Smooth muscle cell (in vitro differentiated cells): Measurements from ENCODE around the gene GPR55. TPM values are rescaled to one million over a fixed set of nuclear protein-coding genes. Genes with fewer than 3 reads are reported as not detected.

Experiments
- DNase-seq: peaks from one replicate; lab custom pipeline; 2025; ENCODE audit not compliant: unreplicated experiment; lab: John Stamatoyannopoulos, UW
- H2AFZ ChIP-seq: fragments of 200-600 bp; sonication (generic); 2 replicates; pipeline ENCODE4 v1.6.0; 2016; ENCODE audit warnings: antibody characterized with exemption, low read depth, mild to moderate bottlenecking
- H3F3A ChIP-seq: fragments of 200-600 bp; sonication (generic); 2 replicates; pipeline ENCODE4 v1.6.0; 2017; ENCODE audit warnings: antibody characterized with exemption, low read depth
- H3K27ac ChIP-seq: fragments of 200-600 bp; sonication (generic); 2 replicates; pipeline ENCODE4 v1.5.1; 2016; ENCODE audit warnings: low read depth, mild to moderate bottlenecking
- H3K27me3 ChIP-seq: fragments of 200-600 bp; sonication (generic); 2 replicates; pipeline ENCODE4 v1.6.1; 2016; ENCODE audit warnings: low read depth, mild to moderate bottlenecking
- H3K36me3 ChIP-seq: fragments of 200-600 bp; sonication (generic); 2 replicates; pipeline ENCODE4 v1.5.1; 2016; ENCODE audit warnings: low read depth
- H3K4me1 ChIP-seq: fragments of 200-600 bp; sonication (generic); 2 replicates; pipeline ENCODE4 v1.5.1; 2016; ENCODE audit warnings: low read depth
- H3K4me2 ChIP-seq: fragments of 200-600 bp; sonication (generic); 2 replicates; pipeline ENCODE4 v1.6.0; 2016; ENCODE audit warnings: mild to moderate bottlenecking
- H3K4me3 ChIP-seq: fragments of 200-600 bp; sonication (generic); 2 replicates; pipeline ENCODE4 v1.5.1; 2016; ENCODE audit warnings: mild to moderate bottlenecking
- H3K79me2 ChIP-seq: fragments of 200-600 bp; sonication (generic); 2 replicates; pipeline ENCODE4 v1.6.0; 2016; ENCODE audit warnings: low read depth, mild to moderate bottlenecking
- H3K9ac ChIP-seq: fragments of 200-600 bp; sonication (generic); 2 replicates; pipeline ENCODE4 v1.6.0; 2016; ENCODE audit warnings: low read depth
- H3K9me3 ChIP-seq: fragments of 200-600 bp; sonication (generic); replicated peaks from 2 replicates; pipeline ENCODE4 v1.5.1; 2016; ENCODE audit warnings: low read depth
- H4K20me1 ChIP-seq: fragments of 200-600 bp; sonication (generic); 2 replicates; pipeline ENCODE4 v1.6.0; 2016; ENCODE audit warnings: low read depth
- CTCF ChIP-seq: fragments of 200-600 bp; sonication (generic); IDR thresholded peaks from 2 replicates; pipeline ENCODE4 v1.5.1; 2017; ENCODE audit warnings: borderline replicate concordance, mild to moderate bottlenecking, antibody characterized with exemption; ENCODE audit not compliant: insufficient read depth, poor library complexity, severe bottlenecking
- WGBS: methylation state at CpG from one replicate; pipeline ENCODE4 v1.1.7; 2016; ENCODE audit warnings: low lambda C conversion rate; 5-methylcytosine and 5-hydroxymethylcytosine counted together
- polyA plus RNA-seq: library from polyadenylated mRNA; unstranded; fragments of >200 nt; fragmentation: Nextera tagmentation; extraction: Ambion mirVana; gene quantifications from 2 replicates; pipeline ENCODE4 v1.2.1, GENCODE V29; 2016
- total RNA-seq: library from RNA; depleted of rRNA; stranded (reverse); fragments of >200 nt; gene quantifications from 2 replicates; pipeline ENCODE4 v1.2.3, GENCODE V29; 2014

The GPR55 gene
- total and polyA plus RNA-seq, 2 experiments from 2014 or later: not detected

DNA sequence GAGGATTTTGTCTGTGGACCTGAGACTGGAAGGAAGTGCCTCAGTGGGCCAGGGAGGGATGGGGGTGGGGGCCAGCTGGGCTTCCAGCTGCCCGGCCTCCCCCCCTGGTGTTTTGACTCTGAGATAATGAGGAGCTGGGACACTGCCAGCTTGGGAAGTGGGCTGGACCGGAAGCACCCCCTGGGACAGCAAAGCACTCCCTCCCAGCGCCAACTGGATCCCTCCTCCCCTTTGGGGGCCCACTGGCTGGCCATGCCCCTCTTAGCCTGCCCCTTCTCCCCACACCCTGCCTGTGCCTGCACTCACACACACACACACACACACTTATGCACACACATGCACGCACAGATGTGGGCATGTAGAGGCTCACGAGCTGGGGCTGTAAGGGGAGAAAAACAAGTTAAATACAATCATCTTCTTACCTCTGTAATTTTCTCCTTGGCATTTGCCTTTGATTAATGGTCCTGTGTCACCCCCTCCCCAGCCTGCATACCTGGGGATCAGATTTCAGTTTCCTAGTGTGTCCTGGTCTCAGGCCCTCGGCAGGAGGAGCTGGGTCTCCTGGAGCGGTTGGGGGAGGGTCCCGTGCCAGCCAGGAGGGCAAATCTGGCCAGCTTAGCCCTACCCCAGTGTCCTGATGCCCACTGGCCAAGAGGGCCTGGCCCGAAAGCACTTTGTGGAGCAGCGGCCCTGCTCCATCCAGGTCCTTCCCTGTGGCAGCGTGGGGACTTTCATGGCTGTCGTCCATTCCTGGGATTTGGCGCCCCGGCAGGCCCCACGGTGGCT is 56.7 kb downstream of the GPR55 start:
- no peak for TF ChIP-seq CTCF
- Histone ChIP-seq H4K20me1 (peaks cover 71% of the 10 kb centered on the region), H3K27ac (peak overlapping the region; percentile 63), H3K36me3 (no peaks in the 10 kb centered on the region), H3K4me1 (peaks cover 55% of the 10 kb centered on the region), H3K9ac (no peak overlapping the region), H3F3A (peaks cover 4% of the 10 kb centered on the region), H3K79me2 (peaks cover 46% of the 10 kb centered on the region), H2AFZ (no peak overlapping the region), H3K27me3 (no peaks in the 10 kb centered on the region), H3K4me3 (no peak overlapping the region), H3K9me3 (no peaks in the 10 kb centered on the region), H3K4me2 (peak overlapping the region; percentile 48)
- no peak for DNase-seq
- WGBS: 24% methylated on average over 15 of the region's 15 CpGs

- H3K9me3 ChIP-seq: no peaks in the 10 kb centered on the region
- H4K20me1 ChIP-seq: peaks cover 57% of the 10 kb centered on the region
- H3K4me2 ChIP-seq: peak overlapping the region; percentile 95
- WGBS: 51% methylated on average over 13 of the region's 13 CpGs
- TF ChIP-seq CTCF: no peak
- H3F3A ChIP-seq: peaks cover 4% of the 10 kb centered on the region
- H3K9ac ChIP-seq: no peak overlapping the region
- peaks cover 55% of the 10 kb centered on the region for H3K4me1 ChIP-seq
- H2AFZ ChIP-seq: no peak overlapping the region
- peaks cover 33% of the 10 kb centered on the region for H3K79me2 ChIP-seq
- H3K4me3 ChIP-seq: peak overlapping the region; percentile 88
- H3K27ac ChIP-seq: peak overlapping the region; percentile 54
- H3K27me3 ChIP-seq: no peaks in the 10 kb centered on the region
- DNase-seq: no peak
- no peaks in the 10 kb centered on the region for H3K36me3 ChIP-seq
These were observed 58.1 kb downstream of the GPR55 start for GRCh38 chr2:230866756-230867523.

GRCh38 chr2:230865766-230866755 is 59.0 kb downstream of the GPR55 start:
- DNase-seq: no peak
- 11% methylated on average over 24 of the region's 35 CpGs for WGBS

More at GRCh38 chr2:230865766-230866755, 59.0 kb downstream of the GPR55 start:
- Histone ChIP-seq H3K79me2 (peaks cover 25% of the 10 kb centered on the region), H3K27me3 (no peaks in the 10 kb centered on the region), H3K4me2 (peak overlapping the region; percentile 95), H3F3A (peaks cover 4% of the 10 kb centered on the region), H3K27ac (peak overlapping the region; percentile 54), H4K20me1 (peaks cover 48% of the 10 kb centered on the region), H3K4me1 (peaks cover 53% of the 10 kb centered on the region), H3K4me3 (peak overlapping the region; percentile 88), H3K9ac (peak overlapping the region; percentile 60), H3K36me3 (no peaks in the 10 kb centered on the region), H2AFZ (peak overlapping the region; percentile 13), H3K9me3 (no peaks in the 10 kb centered on the region)
- TF ChIP-seq CTCF: peak; percentile 7
